GM10266 (cell line): Measurements from ENCODE around the gene RBM4B.

Experiments
- DNase-seq: peaks from one replicate; pipeline ENCODE4 v3.0.0; 2012; ENCODE audit errors: extremely low spot score
- CTCF ChIP-seq: IDR thresholded peaks from 2 replicates; pipeline ENCODE4 v1.5.1; 2012; ENCODE audit warnings: mild to moderate bottlenecking, low read depth; ENCODE audit not compliant: control insufficient read depth, insufficient read depth; ENCODE audit errors: missing control alignments

The RBM4B gene

GRCh38 chr11:66691311-66691980, 13.8 kb upstream of the RBM4B start:
- DNase-seq, result no peak
- no peak for TF ChIP-seq CTCF

GRCh38 chr11:66689661-66690590, 12.2 kb upstream of the RBM4B start:
- DNase-seq, result peak; percentile 12
- no peak for TF ChIP-seq CTCF

- peak; percentile 5 for DNase-seq
- no peak for TF ChIP-seq CTCF
Observed at GRCh38 chr11:66688561-66689534, 11.2 kb upstream of the RBM4B start.

- DNase-seq, result no peak
- TF ChIP-seq CTCF, result no peak
Observed at GRCh38 chr11:66687831-66688281, 10.2 kb upstream of the RBM4B start.

GRCh38 chr11:66686801-66687750, 9.4 kb upstream of the RBM4B start:
- no peak for TF ChIP-seq CTCF
- no peak for DNase-seq
